PC-3 (cell line): Measurements from ENCODE around the gene EFCC1. TPM values are rescaled to one million over a fixed set of nuclear protein-coding genes. Genes with fewer than 3 reads are reported as not detected.

Experiments
- ATAC-seq: fragments of 200-7000 bp; cut with Tn5 transposase; 2 replicates; pipeline ENCODE4 v1.9.1; 2020; ENCODE audit warnings: mild to moderate bottlenecking, moderate library complexity
- BruUV-seq: library from RNA; stranded (reverse); fragments of 400-500 nt; replicated peaks from 2 replicates; lab custom pipeline; 2021; lab: Mats Ljungman, UMichigan
- CTCF ChIA-PET: fragments of 300-600 bp; sonication (Branson Sonifier 250); formaldehyde crosslinking; loops from one replicate; lab custom pipeline; 2022; ENCODE audit warnings: antibody characterized with exemption; lab: Charles Lee
- POLR2A ChIA-PET: fragments of 300-600 bp; sonication (Branson Sonifier 250); formaldehyde crosslinking; loops from one replicate; lab custom pipeline; 2022; ENCODE audit warnings: antibody characterized with exemption; ENCODE audit not compliant: unreplicated experiment; lab: Charles Lee
- DNase-seq: peaks from one replicate; pipeline ENCODE4 v3.0.0-alpha.2; 2015
- H2AFZ ChIP-seq: fragments of 300-600 bp; sonication (generic); 2 replicates; pipeline ENCODE4 v1.6.0; 2016; ENCODE audit warnings: antibody characterized with exemption, low read length
- H3F3A ChIP-seq: fragments of 300-600 bp; sonication (generic); one replicate; pipeline ENCODE4 v1.6.0; 2017; ENCODE audit warnings: antibody characterized with exemption, low read length, control low read depth, mild to moderate bottlenecking; ENCODE audit not compliant: unreplicated experiment
- H3K27ac ChIP-seq: fragments of 300-600 bp; sonication (generic); 2 replicates; pipeline ENCODE4 v1.5.1; 2016; ENCODE audit warnings: mild to moderate bottlenecking, low read length
- H3K27me3 ChIP-seq: fragments of 300-600 bp; sonication (generic); 2 replicates; pipeline ENCODE4 v1.6.1; 2016; ENCODE audit warnings: low read length, mixed read lengths
- H3K36me3 ChIP-seq: fragments of 300-600 bp; sonication (generic); 2 replicates; pipeline ENCODE4 v1.6.1; 2016; ENCODE audit warnings: low read depth, mixed run types, low read length, mixed read lengths
- H3K4me1 ChIP-seq: fragments of 300-600 bp; sonication (generic); 2 replicates; pipeline ENCODE4 v1.5.1; 2016; ENCODE audit warnings: low read length; ENCODE audit not compliant: insufficient read depth
- H3K4me2 ChIP-seq: fragments of 300-600 bp; sonication (generic); 2 replicates; pipeline ENCODE4 v1.6.0; 2016; ENCODE audit warnings: low read length
- H3K4me3 ChIP-seq: fragments of 300-600 bp; sonication (generic); 2 replicates; pipeline ENCODE4 v1.5.1; 2016; ENCODE audit warnings: mild to moderate bottlenecking, low read length, mixed read lengths
- H3K79me2 ChIP-seq: fragments of 300-600 bp; sonication (generic); 2 replicates; pipeline ENCODE4 v1.6.1; 2017; ENCODE audit warnings: low read length, mixed read lengths
- H3K9ac ChIP-seq: fragments of 300-600 bp; sonication (generic); 2 replicates; pipeline ENCODE4 v1.6.0; 2016; ENCODE audit warnings: mild to moderate bottlenecking, low read length
- H3K9me2 ChIP-seq: fragments of 300-600 bp; sonication (generic); replicated peaks from 2 replicates; pipeline ENCODE4 v1.6.1; 2016; ENCODE audit warnings: mixed run types, low read length, mixed read lengths
- H3K9me3 ChIP-seq: fragments of 300-600 bp; sonication (generic); 2 replicates; pipeline ENCODE4 v1.6.1; 2016; ENCODE audit warnings: low read length, mixed read lengths
- H4K20me1 ChIP-seq: fragments of 300-600 bp; sonication (generic); 2 replicates; pipeline ENCODE4 v1.6.1; 2016; ENCODE audit warnings: low read length, mixed read lengths
- CTCF ChIP-seq: fragments of 300-600 bp; sonication (generic); conservative IDR thresholded peaks from 2 replicates; pipeline ENCODE4 v1.5.1; 2017; ENCODE audit warnings: antibody characterized with exemption, low read depth, mild to moderate bottlenecking, low read length
- EZH2 ChIP-seq: fragments of 300-600 bp; sonication (generic); IDR thresholded peaks from one replicate; pipeline ENCODE4 v1.6.1; 2017; ENCODE audit warnings: antibody characterized with exemption, mild to moderate bottlenecking, low read length; ENCODE audit not compliant: unreplicated experiment
- EZH2phosphoT487 ChIP-seq: fragments of 300-600 bp; sonication (generic); IDR thresholded peaks from 2 replicates; pipeline ENCODE4 v1.6.1; 2018; ENCODE audit warnings: mild to moderate bottlenecking, antibody characterized with exemption, low read length, borderline replicate concordance
- intact Hi-C: fragments of 100-400 bp; cut with micrococcal nuclease; formaldehyde crosslinking; loops from 2 replicates; pipeline ENCODE4 v1.9.0; 2023
- total RNA-seq: library from RNA; depleted of rRNA; stranded (reverse); fragments of >200 nt; gene quantifications from 2 replicates; pipeline ENCODE4 v1.2.3, GENCODE V29; 2014

EFCC1 gene
- total RNA-seq, 1 experiment from 2014 or later = not detected

- no peaks in the 10 kb centered on the region for H3K9me2 ChIP-seq
- no peaks in the 10 kb centered on the region for H3K27me3 ChIP-seq
- no peaks in the 10 kb centered on the region for H3F3A ChIP-seq
- H3K4me3 ChIP-seq = no peak overlapping the region
- H3K36me3 ChIP-seq = no peaks in the 10 kb centered on the region
- no peak overlapping the region for H3K4me2 ChIP-seq
- H3K79me2 ChIP-seq = no peaks in the 10 kb centered on the region
- no peak overlapping the region for H3K9ac ChIP-seq
- DNase-seq (no peak), ATAC-seq (no peak)
- H4K20me1 ChIP-seq = no peaks in the 10 kb centered on the region
- no TSS peak for BruUV-seq
- POLR2A ChIA-PET = no interaction called here
- H3K27ac ChIP-seq = no peak overlapping the region
- CTCF ChIA-PET = no interaction called here
- no peaks in the 10 kb centered on the region for H3K9me3 ChIP-seq
- H2AFZ ChIP-seq = no peak overlapping the region
- intact Hi-C loops = no loop called here
- peaks cover 5% of the 10 kb centered on the region for H3K4me1 ChIP-seq
- no peak for TF ChIP-seq EZH2
- TF ChIP-seq EZH2phosphoT487 = no peak
- TF ChIP-seq CTCF = no peak
Measured at GRCh38 chr3:129013491-129013891, 12.4 kb downstream of the EFCC1 start.

GRCh38 chr3:129014148-129014547 lies 13.0 kb downstream of the EFCC1 start:
- Histone ChIP-seq H3K27ac (no peak overlapping the region), H3K9me3 (no peaks in the 10 kb centered on the region), H2AFZ (no peak overlapping the region), H3K9ac (no peak overlapping the region), H3F3A (no peaks in the 10 kb centered on the region), H3K9me2 (no peaks in the 10 kb centered on the region), H3K4me2 (no peak overlapping the region), H3K4me3 (no peak overlapping the region), H3K79me2 (no peaks in the 10 kb centered on the region), H4K20me1 (no peaks in the 10 kb centered on the region), H3K27me3 (no peaks in the 10 kb centered on the region), H3K36me3 (no peaks in the 10 kb centered on the region), H3K4me1 (peaks cover 5% of the 10 kb centered on the region)
- BruUV-seq = no TSS peak
- POLR2A ChIA-PET = no interaction called here
- ATAC-seq (no peak), DNase-seq (no peak)
- TF ChIP-seq EZH2 = no peak
- TF ChIP-seq EZH2phosphoT487 = no peak
- no peak for TF ChIP-seq CTCF
- intact Hi-C loops = no loop called here
- CTCF ChIA-PET = interaction anchor here (0.6 kb wide), 1 partner anchor 44 kb away, joined by 13 read pairs; no protein-coding TSS in a partner anchor

GRCh38 chr3:129014793-129015345 lies 13.8 kb downstream of the EFCC1 start:
- Histone ChIP-seq H3F3A (no peaks in the 10 kb centered on the region), H3K9ac (no peak overlapping the region), H3K36me3 (no peaks in the 10 kb centered on the region), H3K79me2 (no peaks in the 10 kb centered on the region), H3K9me2 (no peaks in the 10 kb centered on the region), H2AFZ (no peak overlapping the region), H4K20me1 (no peaks in the 10 kb centered on the region), H3K27ac (no peak overlapping the region), H3K4me1 (peaks cover 5% of the 10 kb centered on the region), H3K9me3 (no peaks in the 10 kb centered on the region), H3K4me2 (no peak overlapping the region), H3K27me3 (no peaks in the 10 kb centered on the region), H3K4me3 (no peak overlapping the region)
- BruUV-seq = no TSS peak
- CTCF ChIA-PET = interaction anchor here (0.6 kb wide), 1 partner anchor 45 kb away, joined by 13 read pairs; no protein-coding TSS in a partner anchor
- POLR2A ChIA-PET = no interaction called here
- ATAC-seq (no peak), DNase-seq (no peak)
- no peak for TF ChIP-seq EZH2
- no peak for TF ChIP-seq EZH2phosphoT487
- no peak for TF ChIP-seq CTCF
- intact Hi-C loops = no loop called here
